Hematopoietic multipotent progenitor cell (in vitro differentiated cells): ENCODE data around the gene ATXN7L1. TPM values are rescaled to one million over a fixed set of nuclear protein-coding genes. Genes with fewer than 3 reads are reported as not detected.
A peak's percentile ranks its signal among the peaks of the same experiment; 100 is the strongest.

Experiments
- DNase-seq, 3 donors: peaks; one replicate each; pipeline ENCODE4 v3.0.0-alpha.2; 2011 to 2015; ENCODE audit warnings: low read depth in 2 of 3, low spot score in 2 of 3
- total RNA-seq: library from RNA; depleted of rRNA; stranded (reverse); fragments of >200 nt; gene quantifications from one replicate; pipeline ENCODE4 v1.2.3, GENCODE V29; 2012

ATXN7L1 gene
- total RNA-seq, 1 donor, result 7.8 TPM

GRCh38 chr7:105654095-105654686 lies 222.2 kb downstream of the ATXN7L1 start:
- no peak for DNase-seq

GRCh38 chr7:105653441-105654005 lies 222.9 kb downstream of the ATXN7L1 start:
- no peak for DNase-seq

DNA sequence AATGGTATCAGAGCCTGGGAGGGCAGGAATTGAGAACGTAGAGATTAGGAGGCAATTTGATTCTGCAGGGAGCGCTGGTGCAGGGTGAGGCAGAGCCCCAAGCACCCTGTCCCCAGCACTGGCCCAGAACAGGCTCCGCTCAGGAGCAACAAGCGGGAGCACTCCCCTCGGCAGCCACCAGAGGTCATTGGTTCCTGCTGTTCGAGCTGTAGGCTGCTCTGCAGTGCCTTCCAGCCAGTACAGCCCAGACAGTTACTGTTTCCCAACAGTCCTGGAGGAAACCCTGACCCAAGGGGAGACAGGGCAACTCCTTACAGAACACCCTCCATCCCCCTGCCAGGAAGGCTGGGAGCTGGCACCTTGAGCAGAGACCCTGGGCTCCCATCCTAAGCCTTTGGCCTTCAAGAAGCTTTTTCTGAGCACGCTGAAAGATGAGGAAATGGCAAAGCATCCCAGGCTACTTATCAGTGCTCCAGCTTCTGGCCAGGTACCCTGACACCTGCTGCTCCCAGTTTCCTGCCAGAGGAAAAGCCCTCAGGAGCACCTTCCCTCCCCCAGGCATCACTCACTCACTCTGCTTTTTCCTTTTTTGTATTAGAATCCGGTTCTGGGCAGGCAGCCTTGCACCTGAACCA lies 223.9 kb downstream of the ATXN7L1 start:
- peak in 2 of 3 donors; percentile 44 to 70 for DNase-seq

GRCh38 chr7:105651798-105652197 lies 224.6 kb downstream of the ATXN7L1 start:
- no peak for DNase-seq

GRCh38 chr7:105650382-105650970 lies 225.9 kb downstream of the ATXN7L1 start:
- DNase-seq, result no peak

GRCh38 chr7:105649727-105650381 lies 226.5 kb downstream of the ATXN7L1 start:
- no peak for DNase-seq

- peak in 2 of 3 donors; percentile 53 to 65 for DNase-seq
Measured at GRCh38 chr7:105648561-105649401, 227.6 kb downstream of the ATXN7L1 start.

GRCh38 chr7:105647591-105647990 lies 228.8 kb downstream of the ATXN7L1 start:
- DNase-seq, result no peak

DNA sequence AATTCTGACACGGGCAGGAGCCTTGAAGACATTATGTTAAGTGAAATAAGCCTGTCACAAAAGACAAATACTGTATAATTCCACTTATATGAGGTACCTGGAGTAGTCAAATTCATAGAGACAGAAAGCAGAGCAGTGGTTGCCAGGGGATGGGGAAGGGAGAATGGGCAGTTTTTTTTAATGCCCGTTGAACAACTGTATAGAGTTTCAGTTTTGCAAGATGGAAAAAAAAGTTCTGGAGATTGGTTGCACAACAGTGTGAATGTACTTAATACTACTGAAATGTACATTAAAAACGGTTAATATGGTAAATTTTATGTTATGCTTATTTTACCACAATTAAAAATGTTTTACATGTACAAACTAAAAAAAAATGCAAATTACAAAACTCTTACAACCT lies 231.5 kb downstream of the ATXN7L1 start:
- no peak for DNase-seq

GRCh38 chr7:105643851-105644250 lies 232.5 kb downstream of the ATXN7L1 start:
- no peak for DNase-seq

- no peak for DNase-seq
Measured at GRCh38 chr7:105643384-105643783, 233.0 kb downstream of the ATXN7L1 start.

- DNase-seq, result no peak
Measured at GRCh38 chr7:105642264-105642663, 234.1 kb downstream of the ATXN7L1 start.

DNA sequence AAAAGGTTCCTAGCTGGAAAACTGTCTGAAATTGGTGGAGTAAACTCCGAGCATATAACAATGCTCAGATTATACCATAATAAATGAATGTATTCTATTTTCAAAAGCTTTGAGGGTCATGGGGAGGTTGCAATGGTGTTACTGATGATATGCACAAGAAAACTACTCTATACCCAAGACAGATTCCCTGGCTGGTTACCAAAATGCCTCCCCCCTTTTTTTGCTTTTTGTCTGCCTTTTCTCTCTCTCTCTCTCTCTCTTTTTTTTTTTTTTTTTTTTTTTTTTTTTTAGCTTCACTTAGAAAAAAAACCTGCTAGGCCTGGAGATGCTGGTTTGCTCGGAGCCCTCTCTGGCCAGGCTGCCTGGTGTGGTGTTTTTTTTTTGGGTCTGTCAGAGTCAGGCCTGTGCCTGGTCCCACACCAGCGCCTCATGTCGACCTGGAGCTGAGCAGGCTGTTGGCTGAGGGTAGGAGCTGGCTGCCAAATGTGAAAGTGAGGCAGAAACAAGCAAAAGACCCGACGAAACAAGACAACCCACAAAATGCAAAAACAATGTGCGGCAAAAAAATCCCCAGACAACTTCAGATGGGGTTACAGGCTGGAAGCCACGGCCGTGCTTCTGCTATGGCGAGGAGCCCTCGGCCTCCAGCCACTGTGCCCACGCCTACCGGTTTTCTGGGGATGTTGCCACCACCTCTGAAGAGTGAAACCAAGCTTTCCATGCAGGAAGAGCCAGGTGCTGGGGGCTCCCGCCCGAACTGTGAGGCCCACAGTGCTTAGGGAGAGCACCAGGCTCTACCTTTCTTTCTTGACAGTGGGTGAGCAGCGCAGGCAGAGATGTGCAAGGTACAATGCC lies 235.2 kb downstream of the ATXN7L1 start:
- DNase-seq, result no peak

DNA sequence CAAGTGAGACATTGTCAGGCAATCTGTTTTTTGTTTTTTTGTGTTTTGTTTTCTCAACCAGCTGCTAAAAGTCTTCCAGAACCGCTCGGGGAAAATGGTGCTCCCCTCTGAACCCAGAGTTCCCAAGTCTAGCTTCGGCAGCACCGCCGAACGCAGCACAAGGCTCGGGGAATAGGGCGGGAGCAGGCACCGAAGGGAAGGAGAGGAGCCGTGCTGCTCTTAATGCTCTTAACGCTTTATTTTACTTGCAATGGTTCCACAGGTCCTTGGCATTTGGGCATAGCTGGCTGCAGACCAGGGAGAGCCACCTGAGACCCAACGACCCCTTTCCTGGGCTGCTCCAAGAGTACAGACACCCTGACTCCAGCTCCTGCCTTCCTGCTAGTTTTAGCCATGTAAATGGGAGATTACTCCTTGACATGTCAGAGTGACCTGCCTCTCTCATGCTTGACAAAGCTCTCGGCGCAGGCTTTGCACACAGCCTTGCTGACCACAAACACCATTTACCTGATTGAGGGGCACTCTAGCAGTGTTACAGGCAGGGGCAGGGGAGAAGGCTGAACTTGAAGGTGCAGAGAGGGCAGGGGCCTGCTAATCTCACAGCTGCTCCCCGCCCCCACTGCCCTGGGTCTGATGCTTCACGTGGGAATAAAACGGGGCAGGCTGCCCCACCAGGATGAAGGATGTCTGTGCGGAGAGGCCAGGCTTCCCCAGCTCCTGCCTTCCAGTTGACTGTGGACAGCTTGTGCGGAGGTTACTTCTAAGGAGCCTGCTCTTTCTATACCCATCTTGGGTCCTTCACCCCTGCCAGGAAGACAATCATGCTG lies 236.5 kb downstream of the ATXN7L1 start:
- no peak for DNase-seq

DNA sequence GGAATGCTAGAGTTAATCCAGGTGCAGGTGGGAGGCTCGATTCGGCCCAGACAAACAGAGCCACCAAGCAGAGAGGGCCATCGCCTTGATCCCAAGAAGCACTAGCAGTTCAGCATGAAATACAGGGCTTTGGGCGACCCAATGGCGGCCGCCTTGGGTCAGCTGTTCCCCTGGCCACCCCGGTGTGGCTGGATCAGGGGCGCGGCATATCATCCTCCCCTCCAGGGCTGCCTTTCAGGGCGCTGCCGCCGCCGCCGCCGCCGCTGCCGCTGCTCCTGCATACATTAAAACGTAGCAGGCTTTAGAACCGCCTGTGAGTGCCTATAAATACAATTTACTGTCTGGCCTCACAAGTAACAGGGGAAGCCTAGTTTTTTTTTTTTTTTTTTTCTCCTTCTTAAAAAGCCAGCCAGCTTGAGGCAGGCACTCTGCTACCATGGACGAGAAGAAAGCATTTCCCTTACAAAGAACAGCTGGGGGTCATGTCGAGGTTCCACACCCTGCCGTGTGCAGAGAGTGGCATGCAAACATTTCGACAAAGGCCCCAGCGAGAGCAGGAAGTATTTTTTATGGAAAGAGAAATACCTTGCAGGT lies 237.4 kb downstream of the ATXN7L1 start:
- DNase-seq, result no peak

GRCh38 chr7:105638334-105638733 lies 238.1 kb downstream of the ATXN7L1 start:
- no peak for DNase-seq

GRCh38 chr7:105637755-105638154 lies 238.6 kb downstream of the ATXN7L1 start:
- DNase-seq, result no peak

- no peak for DNase-seq
Measured at GRCh38 chr7:105636982-105637381, 239.4 kb downstream of the ATXN7L1 start.
